GM21825 (cell line): ENCODE measurements around the gene TMEM182.

Experiments
- ATAC-seq: cut with Tn5 transposase; IDR thresholded peaks from one replicate; pipeline ENCODE4 v1.9.1; 2021; ENCODE audit warnings: mild to moderate bottlenecking, moderate library complexity; ENCODE audit not compliant: unreplicated experiment

Gene TMEM182

GRCh38 chr2:102765061-102765460, 3.2 kb downstream of the TMEM182 start:
- ATAC-seq: no peak

- no peak for ATAC-seq
These were observed 6.4 kb downstream of the TMEM182 start for GRCh38 chr2:102768253-102768652.

- ATAC-seq: no peak
These were observed 7.1 kb downstream of the TMEM182 start for GRCh38 chr2:102768892-102769291.

- no peak for ATAC-seq
These were observed 8.7 kb downstream of the TMEM182 start for GRCh38 chr2:102770506-102770905.

- no peak for ATAC-seq
These were observed 9.3 kb downstream of the TMEM182 start for GRCh38 chr2:102771114-102771513.

- ATAC-seq: no peak
These were observed 10.8 kb downstream of the TMEM182 start for GRCh38 chr2:102772659-102773058.

GRCh38 chr2:102773149-102773705, 11.4 kb downstream of the TMEM182 start:
- ATAC-seq: no peak

- no peak for ATAC-seq
These were observed 16.4 kb downstream of the TMEM182 start for GRCh38 chr2:102778260-102778659.

- no peak for ATAC-seq
These were observed 18.6 kb downstream of the TMEM182 start for GRCh38 chr2:102780467-102780866.

GRCh38 chr2:102782187-102782586, 20.4 kb downstream of the TMEM182 start:
- no peak for ATAC-seq

- ATAC-seq: no peak
These were observed 21.1 kb downstream of the TMEM182 start for GRCh38 chr2:102782933-102783332.

- ATAC-seq: no peak
These were observed 21.8 kb downstream of the TMEM182 start for GRCh38 chr2:102783506-102784183.

- no peak for ATAC-seq
These were observed 23.1 kb downstream of the TMEM182 start for GRCh38 chr2:102784940-102785339.

GRCh38 chr2:102788216-102788884, 26.5 kb downstream of the TMEM182 start:
- ATAC-seq: no peak

- no peak for ATAC-seq
These were observed 27.0 kb downstream of the TMEM182 start for GRCh38 chr2:102788885-102789260.

GRCh38 chr2:102789349-102790090, 27.7 kb downstream of the TMEM182 start:
- ATAC-seq: no peak

- ATAC-seq: no peak
These were observed 28.2 kb downstream of the TMEM182 start for GRCh38 chr2:102790091-102790455.

GRCh38 chr2:102792568-102793208, 30.9 kb downstream of the TMEM182 start:
- no peak for ATAC-seq

- ATAC-seq: no peak
These were observed 33.8 kb downstream of the TMEM182 start for GRCh38 chr2:102795641-102796040.

- no peak for ATAC-seq
These were observed 34.5 kb downstream of the TMEM182 start for GRCh38 chr2:102796337-102796736.

GRCh38 chr2:102797486-102797885, 35.7 kb downstream of the TMEM182 start:
- no peak for ATAC-seq
